ENCODE data around the gene ATXN7.

The ATXN7 gene

GRCh38 chr3:63864008-63864964 lies 619 bp downstream of the ATXN7 start:
- no peak for DNase-seq

DNA sequence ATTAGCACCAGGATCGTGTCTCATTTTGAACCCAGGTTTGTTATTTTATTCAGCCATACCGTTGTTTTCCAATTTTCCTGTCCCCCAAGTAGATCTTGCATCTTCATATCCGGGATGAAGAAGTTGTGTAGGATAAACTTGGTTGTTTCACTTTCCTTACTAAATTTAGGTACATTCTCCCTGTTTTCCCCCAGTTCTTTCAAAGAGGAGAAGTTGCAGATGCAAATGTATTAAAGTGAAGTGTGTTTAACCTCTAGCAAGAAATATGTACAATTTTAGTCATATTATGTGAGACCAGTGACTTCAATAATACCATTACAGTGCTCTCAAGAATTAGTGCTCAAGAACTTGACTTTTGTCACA lies 1.3 kb downstream of the ATXN7 start:
- no peak for DNase-seq

GRCh38 chr3:63867225-63867624 lies 3.6 kb downstream of the ATXN7 start:
- DNase-seq = no peak

DNA sequence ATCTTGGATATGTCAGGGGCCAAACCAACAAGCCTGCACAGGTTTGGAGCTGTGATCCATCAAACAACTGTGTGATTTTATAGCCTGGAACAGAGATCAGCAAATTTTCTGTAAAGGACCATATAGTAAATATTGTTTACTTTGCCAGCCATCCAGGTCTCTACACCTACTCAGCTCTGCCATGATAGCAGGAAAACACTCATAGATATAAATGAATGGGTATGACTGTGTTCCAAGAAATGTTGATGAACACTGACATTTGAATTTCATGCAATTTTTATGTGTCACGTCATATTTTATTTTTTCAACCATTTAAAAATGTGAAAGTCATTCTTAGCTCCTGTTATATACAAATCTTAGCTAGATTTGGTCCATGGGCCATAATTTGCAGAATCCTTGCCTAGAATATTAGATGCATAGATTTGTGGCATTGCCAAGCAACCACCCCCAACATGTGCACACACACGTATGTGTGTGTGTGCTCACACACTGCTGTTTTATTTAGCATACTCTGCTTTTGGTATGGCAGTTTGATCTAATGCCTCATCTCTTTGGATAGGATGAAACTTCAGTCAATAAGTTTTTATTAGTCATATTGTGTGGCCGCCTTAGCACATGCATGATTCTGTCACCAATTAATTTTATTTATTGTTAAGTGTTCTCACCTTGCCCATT lies 6.4 kb downstream of the ATXN7 start:
- no peak for DNase-seq

GRCh38 chr3:63870615-63871005 lies 6.9 kb downstream of the ATXN7 start:
- no peak for DNase-seq

DNA sequence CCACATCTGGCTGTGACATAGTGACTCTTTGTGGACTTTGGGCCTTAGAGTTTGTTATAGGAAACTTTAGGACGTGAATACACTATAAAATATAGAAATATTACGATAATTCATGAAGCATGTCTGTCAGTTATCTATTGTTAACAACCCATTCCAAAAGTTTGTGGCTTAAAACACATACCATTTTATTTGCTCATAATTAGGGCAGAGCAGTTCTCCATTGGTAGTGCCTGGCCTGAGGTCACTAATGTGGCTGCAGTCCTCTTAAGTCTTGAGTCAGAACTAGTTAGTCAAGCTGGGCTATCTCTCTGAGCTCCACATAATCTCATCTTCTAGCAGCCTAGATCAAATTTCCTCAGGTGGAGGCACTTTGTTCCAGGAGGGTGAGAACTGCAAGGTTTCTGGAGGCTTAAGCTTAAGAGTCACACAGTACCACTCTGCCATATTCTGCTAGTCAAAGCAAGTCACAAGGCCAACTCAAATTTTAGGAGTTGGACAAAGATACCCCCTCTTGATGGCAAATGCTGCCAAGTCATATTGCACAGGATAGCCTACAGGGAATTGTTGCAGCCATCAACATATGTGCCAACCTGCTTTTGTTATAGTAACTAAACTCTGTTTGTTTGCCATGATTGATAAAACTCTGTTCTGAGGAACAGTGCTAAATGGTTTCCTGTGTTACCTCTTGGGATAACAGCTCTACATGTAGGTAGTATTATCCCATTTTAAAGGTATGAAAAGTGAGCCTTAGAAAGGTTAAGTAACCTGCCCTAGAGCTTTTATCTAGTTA lies 8.7 kb downstream of the ATXN7 start:
- no peak for DNase-seq

DNA sequence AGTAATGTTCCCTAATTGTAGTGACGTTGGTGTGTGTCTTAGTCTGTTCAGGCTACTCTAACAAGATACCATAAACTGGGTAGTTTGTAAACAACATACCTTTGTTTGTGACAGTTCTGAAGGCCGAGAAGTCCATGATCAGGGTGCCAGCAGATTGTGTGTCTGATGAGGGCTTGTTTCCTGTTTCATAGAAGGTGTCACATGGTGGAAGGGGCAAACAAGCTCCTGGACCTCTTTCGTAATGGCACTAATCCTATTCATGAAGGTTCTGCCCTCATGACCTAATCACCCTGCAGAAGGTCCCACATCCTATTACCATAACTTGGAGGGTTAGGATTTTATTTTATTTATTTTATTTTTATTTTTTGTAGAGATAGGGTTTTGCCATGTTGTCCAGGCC lies 11.1 kb downstream of the ATXN7 start:
- no peak for DNase-seq

DNA sequence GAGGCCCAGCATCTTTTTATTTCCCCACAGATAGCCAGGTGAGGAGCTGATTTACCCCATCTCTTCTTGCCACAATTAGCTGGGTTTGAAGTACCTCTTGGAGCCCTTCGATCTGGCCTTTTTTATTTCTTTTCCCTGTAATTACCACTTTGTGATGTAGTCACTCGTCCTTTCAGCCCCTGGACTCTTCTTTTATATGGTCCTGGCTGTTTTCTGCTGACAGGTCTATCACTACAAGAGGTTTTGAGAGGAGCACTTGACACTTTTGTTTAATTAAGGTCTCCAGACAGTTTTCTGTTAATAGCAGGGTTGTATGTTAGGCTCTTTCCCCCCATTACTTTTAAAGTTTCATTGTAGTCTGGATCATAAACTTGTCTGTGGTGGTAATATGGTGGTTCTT lies 11.8 kb downstream of the ATXN7 start:
- no peak for DNase-seq

DNA sequence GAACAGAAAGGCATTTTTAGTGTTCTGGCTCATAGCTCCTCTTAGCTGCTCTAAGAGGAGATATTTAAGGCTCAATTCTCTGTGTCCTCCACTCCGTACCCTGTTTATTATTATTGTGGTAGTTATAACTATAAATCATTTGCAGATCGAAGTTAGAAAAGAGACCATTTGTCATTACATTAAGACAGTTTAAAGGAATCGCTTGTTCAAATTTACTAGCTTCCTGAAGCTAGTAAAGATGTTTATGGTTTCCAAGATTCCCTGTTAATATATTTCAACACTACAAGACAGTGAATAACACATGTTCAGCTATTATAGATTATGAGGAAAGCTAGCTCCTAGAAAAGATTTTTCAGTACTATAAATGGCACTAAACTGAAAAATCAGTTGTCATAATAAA lies 12.6 kb downstream of the ATXN7 start:
- DNase-seq = no peak

DNA sequence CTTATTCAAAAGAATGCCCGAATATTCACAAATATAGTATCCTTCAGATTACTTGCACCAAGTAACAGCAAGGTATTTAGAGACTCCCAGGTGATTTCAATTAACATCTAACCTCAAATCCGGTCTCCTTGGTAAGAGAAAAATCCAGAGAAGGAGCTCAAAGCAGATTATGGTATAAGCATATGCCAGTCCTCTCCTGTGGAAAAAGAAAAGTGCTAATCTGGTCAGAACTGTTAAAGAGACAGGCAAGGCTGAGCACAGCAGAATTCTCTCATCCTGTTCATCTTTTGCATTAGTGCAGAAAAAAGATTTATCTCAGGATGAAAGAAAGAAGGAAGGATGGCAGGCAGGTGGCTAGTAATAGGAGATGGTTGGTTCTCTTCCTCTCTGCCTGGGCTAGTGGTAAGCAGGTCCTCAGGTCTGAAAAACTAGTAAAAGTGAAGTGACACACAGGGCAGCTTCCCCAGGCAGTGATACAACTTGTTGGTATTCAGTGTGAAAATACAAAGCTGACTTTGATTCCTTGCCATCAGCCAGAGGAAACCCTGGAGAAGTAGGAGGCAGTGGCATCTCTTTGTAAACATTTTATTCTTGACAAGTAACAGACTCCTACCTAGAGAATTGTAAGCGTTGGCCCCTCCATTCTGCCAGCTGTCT lies 14.2 kb downstream of the ATXN7 start:
- no peak for DNase-seq

- no peak for DNase-seq
Measured at GRCh38 chr3:63878394-63879060, 14.9 kb downstream of the ATXN7 start.

GRCh38 chr3:63880653-63881052 lies 17.0 kb downstream of the ATXN7 start:
- DNase-seq = no peak

DNA sequence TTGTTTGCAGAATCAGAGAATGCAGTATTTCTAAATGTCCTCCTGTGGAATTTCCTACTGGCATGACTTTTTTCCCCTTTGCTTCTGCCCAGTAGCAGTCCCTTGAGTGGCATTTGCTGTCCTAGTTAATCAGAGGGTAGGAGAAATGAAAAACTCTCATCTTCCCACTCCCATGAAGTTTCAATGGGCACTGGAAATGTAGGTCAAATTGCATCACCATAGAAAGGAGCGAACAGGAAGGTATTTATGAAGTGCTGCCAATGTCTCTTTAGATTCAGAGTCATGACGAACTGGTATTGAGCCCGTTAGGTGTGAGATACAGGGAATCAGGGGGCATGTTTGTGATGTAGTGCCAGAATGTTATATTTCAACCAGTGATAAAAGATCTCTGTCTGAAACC lies 23.2 kb downstream of the ATXN7 start:
- DNase-seq = no peak

- no peak for DNase-seq
Measured at GRCh38 chr3:63891518-63891917, 27.9 kb downstream of the ATXN7 start.

GRCh38 chr3:63892773-63893352 lies 29.2 kb downstream of the ATXN7 start:
- no peak for DNase-seq

GRCh38 chr3:63895422-63896189 lies 31.9 kb downstream of the ATXN7 start:
- DNase-seq = no peak

DNA sequence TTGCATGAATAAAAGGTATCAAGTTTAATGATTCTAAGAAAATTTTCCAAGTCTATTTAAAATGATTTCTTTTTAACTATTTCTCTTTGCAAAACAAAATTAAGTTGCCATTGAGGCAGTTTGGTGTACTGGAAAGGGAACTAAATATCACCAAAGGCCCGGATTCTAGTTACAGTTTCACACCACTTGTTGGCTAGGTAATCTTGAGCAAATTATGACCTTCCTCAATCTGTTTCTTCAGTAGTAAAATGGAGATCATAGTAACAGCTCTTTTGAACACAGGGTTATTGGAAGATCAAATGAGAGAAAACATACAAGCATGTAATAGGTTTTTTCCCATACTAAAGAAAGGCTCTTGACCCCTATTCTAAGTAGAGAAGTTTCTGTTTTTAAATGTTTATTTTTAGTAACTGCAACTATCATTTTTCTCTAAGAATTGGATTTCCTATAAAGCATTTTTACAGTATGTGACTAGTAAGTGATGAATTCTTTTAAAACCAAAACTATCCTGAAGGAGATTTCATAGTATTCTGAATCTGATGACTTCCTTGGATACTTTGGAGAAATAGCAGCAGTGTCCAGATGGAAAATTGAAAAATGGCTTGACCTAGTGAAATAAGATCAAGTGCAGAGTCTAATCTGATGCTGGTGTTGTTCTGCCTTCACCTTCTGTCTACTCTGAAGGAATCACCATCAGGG lies 32.8 kb downstream of the ATXN7 start:
- no peak for DNase-seq

- DNase-seq = no peak
Measured at GRCh38 chr3:63900010-63900409, 36.3 kb downstream of the ATXN7 start.

GRCh38 chr3:63900459-63900858 lies 36.8 kb downstream of the ATXN7 start:
- DNase-seq = no peak
